IMR-90 (cell line): ENCODE measurements around the gene LPA. TPM values are rescaled to one million over a fixed set of nuclear protein-coding genes. Genes with fewer than 3 reads are reported as not detected.

ENCODE experiments used
- ATAC-seq: fragments of 200-7000 bp; cut with Tn5 transposase; 2 replicates; pipeline ENCODE4 v1.9.1; 2020; ENCODE audit warnings: low read depth, mild to moderate bottlenecking, moderate library complexity
- BruUV-seq: library from RNA; stranded (reverse); fragments of 400-500 nt; replicated peaks from 2 replicates; lab custom pipeline; 2021; lab: Mats Ljungman, UMichigan
- CTCF ChIA-PET: fragments of 300-600 bp; formaldehyde crosslinking; extraction: SDS; loops from one replicate; lab custom pipeline; 2021; ENCODE audit warnings: antibody characterized with exemption; lab: Yijun Ruan, JAX
- POLR2A ChIA-PET: fragments of 300-600 bp; sonication (Branson Sonifier 250); formaldehyde crosslinking; loops from one replicate; lab custom pipeline; 2022; ENCODE audit warnings: antibody characterized with exemption; ENCODE audit not compliant: unreplicated experiment; lab: Charles Lee
- DNase-seq: peaks from one replicate; pipeline ENCODE4 v3.0.0; 2013
- H2AFZ ChIP-seq: replicated peaks from 2 replicates; pipeline ENCODE3; 2013; ENCODE audit warnings: low read length, mild to moderate bottlenecking; ENCODE audit not compliant: poor library complexity
- H2AK5ac ChIP-seq: 2 replicates; pipeline ENCODE4 v1.6.1; 2013; ENCODE audit warnings: low read depth, low read length, inconsistent platforms
- H2AK9ac ChIP-seq: replicated peaks from 2 replicates; pipeline ENCODE3; 2013; ENCODE audit warnings: mild to moderate bottlenecking, low read depth, low read length, moderate library complexity; ENCODE audit not compliant: poor library complexity
- H2BK120ac ChIP-seq: 2 replicates; pipeline ENCODE4 v1.6.1; 2013; ENCODE audit warnings: low read depth, low read length, inconsistent platforms
- H2BK15ac ChIP-seq: 3 replicates; pipeline ENCODE4 v1.6.1; 2013; ENCODE audit warnings: low read depth, low read length, inconsistent platforms
- H2BK20ac ChIP-seq: 2 replicates; pipeline ENCODE4 v1.6.1; 2013; ENCODE audit warnings: low read depth, mild to moderate bottlenecking, inconsistent platforms, low read length, moderate library complexity
- H2BK5ac ChIP-seq: 2 replicates; pipeline ENCODE4 v1.6.1; 2013; ENCODE audit warnings: mild to moderate bottlenecking, low read depth, low read length, inconsistent platforms; ENCODE audit not compliant: poor library complexity, severe bottlenecking
- H3K14ac ChIP-seq: replicated peaks from 2 replicates; pipeline ENCODE4 v1.6.1; 2013; ENCODE audit warnings: low read depth, low read length, inconsistent platforms
- H3K18ac ChIP-seq: 2 replicates; pipeline ENCODE4 v1.6.1; 2013; ENCODE audit warnings: low read depth, low read length, control low read depth
- H3K23ac ChIP-seq: 2 replicates; pipeline ENCODE4 v1.6.1; 2013; ENCODE audit warnings: low read depth, low read length, inconsistent platforms
- H3K27ac ChIP-seq: 2 replicates; pipeline ENCODE4 v1.5.1; 2013; ENCODE audit warnings: mild to moderate bottlenecking, control low read depth, low read length; ENCODE audit not compliant: insufficient read depth
- H3K27me3 ChIP-seq: 2 replicates; pipeline ENCODE4 v1.6.1; 2013; ENCODE audit warnings: low read length; ENCODE audit not compliant: control insufficient read depth, insufficient read depth
- H3K36me3 ChIP-seq: 2 replicates; pipeline ENCODE4 v1.6.1; 2013; ENCODE audit warnings: low read length, mixed read lengths; ENCODE audit not compliant: control insufficient read depth, insufficient read depth
- H3K4ac ChIP-seq: 2 replicates; pipeline ENCODE4 v1.6.1; 2013; ENCODE audit warnings: low read depth, low read length, inconsistent platforms
- H3K4me1 ChIP-seq: 2 replicates; pipeline ENCODE4 v1.6.1; 2013; ENCODE audit warnings: low read length, mixed read lengths; ENCODE audit not compliant: control insufficient read depth, insufficient read depth
- H3K4me2 ChIP-seq: 2 replicates; pipeline ENCODE4 v1.6.1; 2013; ENCODE audit warnings: low read depth, mild to moderate bottlenecking, control low read depth, low read length, moderate library complexity
- H3K4me3 ChIP-seq: 2 replicates; pipeline ENCODE4 v1.5.1; 2013; ENCODE audit warnings: low read depth, mild to moderate bottlenecking, control low read depth, low read length, moderate library complexity; ENCODE audit not compliant: insufficient read depth
- H3K56ac ChIP-seq: 2 replicates; pipeline ENCODE4 v1.6.1; 2013; ENCODE audit warnings: low read length, inconsistent platforms; ENCODE audit not compliant: insufficient read depth; ENCODE audit errors: extremely low read depth
- H3K79me1 ChIP-seq, 2 experiments: 2 replicates each; pipeline ENCODE4 v1.6.1; 2013; ENCODE audit warnings: low read length in 2 of 2, inconsistent platforms in 1 of 2, low read depth in 1 of 2
- H3K9ac ChIP-seq: 2 replicates; pipeline ENCODE4 v1.6.1; 2013; ENCODE audit warnings: low read depth, low read length, control low read depth
- H3K9me1 ChIP-seq: 2 replicates; pipeline ENCODE4 v1.6.1; 2013; ENCODE audit warnings: low read length, inconsistent platforms; ENCODE audit not compliant: insufficient read depth
- H3K9me3 ChIP-seq: 2 replicates; pipeline ENCODE4 v1.6.1; 2013; ENCODE audit warnings: low read length; ENCODE audit not compliant: control insufficient read depth, insufficient read depth
- H4K20me1 ChIP-seq: 2 replicates; pipeline ENCODE4 v1.6.1; 2013; ENCODE audit warnings: low read length, inconsistent platforms; ENCODE audit not compliant: insufficient read depth
- H4K5ac ChIP-seq: 2 replicates; pipeline ENCODE4 v1.6.1; 2013; ENCODE audit warnings: mild to moderate bottlenecking, low read depth, low read length, control low read depth
- H4K8ac ChIP-seq, 2 experiments: 2 replicates each; pipeline ENCODE4 v1.6.1; 2013; ENCODE audit warnings: low read depth in 2 of 2, low read length in 2 of 2, control low read depth in 1 of 2, inconsistent platforms in 1 of 2
- H4K91ac ChIP-seq: 2 replicates; pipeline ENCODE4 v1.6.1; 2013; ENCODE audit warnings: low read depth, low read length, inconsistent platforms; ENCODE audit not compliant: insufficient read depth
- CEBPB ChIP-seq: IDR thresholded peaks from 2 replicates; pipeline ENCODE4 v1.6.1; 2012; ENCODE audit warnings: low read depth, low read length, improper control_type of control experiment
- MAZ ChIP-seq: IDR thresholded peaks from 2 replicates; pipeline ENCODE4 v1.6.1; 2012; ENCODE audit warnings: low read depth, mild to moderate bottlenecking, low read length, improper control_type of control experiment, moderate library complexity, borderline replicate concordance
- NFE2L2 ChIP-seq: fragments of 150-350 bp; IDR thresholded peaks from 2 replicates; pipeline ENCODE4 v1.6.1; 2016; ENCODE audit warnings: low read depth, mild to moderate bottlenecking, low read length
- SMC3 ChIP-seq: fragments of 150-350 bp; IDR thresholded peaks from 2 replicates; pipeline ENCODE4 v1.6.1; 2016; ENCODE audit warnings: low read depth, mild to moderate bottlenecking, antibody characterized with exemption, low read length, moderate library complexity
- WGBS, 2 experiments: methylation state at CpG; one replicate each; pipeline versions ENCODE4 v1.1.5 to v1.1.7; 2013; ENCODE audit warnings: missing lambda C conversion rate in 2 of 2; ENCODE audit not compliant: insufficient read length in 1 of 2; ENCODE audit errors: extremely low coverage in 2 of 2; 5-methylcytosine and 5-hydroxymethylcytosine counted together
- dilution Hi-C: fragments of 300-500 bp; cut with HindIII; formaldehyde crosslinking; loops from one replicate; pipeline ENCODE4 v1.14.3; 2018; ENCODE audit warnings: low sequenced_read_pairs; ENCODE audit not compliant: unreplicated experiment
- in situ Hi-C: fragments of 300-500 bp; cut with MboI; formaldehyde crosslinking; loops from 3 replicates; pipeline ENCODE4 v1.14.3; 2019; ENCODE audit warnings: low sequenced_read_pairs, inconsistent platforms, mixed read lengths
- intact Hi-C: fragments of 100-400 bp; cut with micrococcal nuclease; formaldehyde crosslinking; loops from 2 replicates; pipeline ENCODE4 v1.10.0; 2022
- polyA plus RNA-seq, 3 experiments: library from polyadenylated mRNA; depleted of rRNA; stranded (reverse); fragments of >200 nt; gene quantifications; 2 replicates each; pipeline ENCODE4 v1.2.3, GENCODE V29; 2012; ENCODE audit warnings: low replicate concordance in 1 of 3
- total RNA-seq: library from RNA; depleted of rRNA; stranded (reverse); fragments of >200 nt; gene quantifications from 2 replicates; pipeline ENCODE4 v1.2.3, GENCODE V29; 2012
- TF ChIP-seq, protein P1 (sequence below): fragments of 150-350 bp; IDR thresholded peaks from 2 replicates; pipeline ENCODE4 v1.6.1; 2017; ENCODE audit warnings: mild to moderate bottlenecking, antibody characterized with exemption, low read length, low read depth
- TF ChIP-seq, protein P2 (sequence below): fragments of 150-350 bp; IDR thresholded peaks from 2 replicates; pipeline ENCODE4 v1.6.1; 2016; ENCODE audit warnings: low read depth, mild to moderate bottlenecking, low read length, moderate library complexity, borderline replicate concordance

LPA gene
- total and polyA plus RNA-seq, 2 of the 4 experiments (the other 2 are of a cell fraction) = not detected

DNA sequence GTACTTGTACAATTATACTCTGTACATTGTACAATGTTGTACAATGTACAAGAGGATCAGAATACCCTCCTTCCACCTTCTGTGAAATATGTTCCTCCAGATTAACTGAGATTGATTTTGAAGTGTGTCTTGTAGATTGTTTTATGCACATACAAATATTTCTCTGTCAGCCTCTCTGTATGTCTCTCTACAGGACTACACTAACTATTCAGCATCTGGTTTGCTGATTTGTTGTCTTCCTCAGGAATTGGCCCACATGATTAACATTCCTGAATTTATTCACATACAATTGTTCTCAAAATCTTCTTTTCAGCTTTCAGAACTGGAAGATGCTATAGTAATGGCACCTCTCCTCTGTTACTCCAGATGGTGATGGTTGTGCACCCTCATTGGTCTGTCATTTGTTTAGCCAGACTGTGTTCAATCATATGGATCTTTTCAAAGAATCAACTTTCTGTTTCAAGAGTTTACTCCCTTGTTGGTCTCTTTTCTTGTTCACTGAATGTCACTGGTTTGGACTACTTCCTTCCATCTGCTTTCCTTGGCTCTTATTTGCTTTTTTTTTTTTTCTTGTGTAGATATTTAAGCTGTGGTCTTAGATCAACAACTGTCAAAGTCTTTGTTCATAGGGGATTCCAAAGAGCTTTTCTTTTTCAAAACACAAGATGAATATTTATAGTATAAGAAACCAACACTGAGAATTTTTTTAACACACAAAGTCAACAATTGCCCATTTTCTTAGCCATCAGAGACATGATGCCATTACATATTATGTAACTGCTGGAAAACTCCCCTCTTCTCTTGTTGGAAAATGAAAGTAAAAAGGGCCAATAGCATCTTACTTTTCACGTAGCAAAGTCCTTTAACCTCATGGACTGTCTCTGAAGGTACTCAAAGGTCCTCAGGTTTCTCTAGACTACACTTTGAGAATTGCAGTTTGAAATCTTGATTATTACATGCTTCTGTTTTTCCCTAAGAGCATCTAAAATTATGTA lies 67.9 kb downstream of the LPA start:
- Histone ChIP-seq H3K18ac (no peak overlapping the region), H2AFZ (no peak overlapping the region), H3K9ac (no peak overlapping the region), H3K9me1 (no peaks in the 10 kb centered on the region), H3K4me3 (no peak overlapping the region), H3K23ac (no peak overlapping the region), H4K5ac (no peak overlapping the region), H3K9me3 (peaks cover 19% of the 10 kb centered on the region), H3K36me3 (no peaks in the 10 kb centered on the region), H2BK20ac (no peak overlapping the region), H2AK5ac (no peak overlapping the region), H4K20me1 (no peaks in the 10 kb centered on the region), H3K14ac (no peak overlapping the region), H2BK120ac (no peak overlapping the region), H3K4me1 (no peaks in the 10 kb centered on the region), H2AK9ac (no peak overlapping the region), H3K56ac (no peak overlapping the region), H2BK5ac (no peak overlapping the region), H2BK15ac (no peak overlapping the region), H3K27me3 (no peaks in the 10 kb centered on the region), H3K79me1 (no peaks in the 10 kb centered on the region), H3K4me2 (no peak overlapping the region), H3K4ac (no peak overlapping the region), H4K8ac (no peak overlapping the region), H3K27ac (no peak overlapping the region), H4K91ac (no peak overlapping the region)
- no TSS peak for BruUV-seq
- ChIA-PET POLR2A (no interaction called here), CTCF (no interaction called here)
- TF ChIP-seq NFE2L2 (no peak), SMC3 (no peak), CEBPB (no peak), MAZ (no peak)
- TF ChIP-seq, protein P1, sequence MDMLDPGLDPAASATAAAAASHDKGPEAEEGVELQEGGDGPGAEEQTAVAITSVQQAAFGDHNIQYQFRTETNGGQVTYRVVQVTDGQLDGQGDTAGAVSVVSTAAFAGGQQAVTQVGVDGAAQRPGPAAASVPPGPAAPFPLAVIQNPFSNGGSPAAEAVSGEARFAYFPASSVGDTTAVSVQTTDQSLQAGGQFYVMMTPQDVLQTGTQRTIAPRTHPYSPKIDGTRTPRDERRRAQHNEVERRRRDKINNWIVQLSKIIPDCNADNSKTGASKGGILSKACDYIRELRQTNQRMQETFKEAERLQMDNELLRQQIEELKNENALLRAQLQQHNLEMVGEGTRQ = no peak
- TF ChIP-seq, protein P2, sequence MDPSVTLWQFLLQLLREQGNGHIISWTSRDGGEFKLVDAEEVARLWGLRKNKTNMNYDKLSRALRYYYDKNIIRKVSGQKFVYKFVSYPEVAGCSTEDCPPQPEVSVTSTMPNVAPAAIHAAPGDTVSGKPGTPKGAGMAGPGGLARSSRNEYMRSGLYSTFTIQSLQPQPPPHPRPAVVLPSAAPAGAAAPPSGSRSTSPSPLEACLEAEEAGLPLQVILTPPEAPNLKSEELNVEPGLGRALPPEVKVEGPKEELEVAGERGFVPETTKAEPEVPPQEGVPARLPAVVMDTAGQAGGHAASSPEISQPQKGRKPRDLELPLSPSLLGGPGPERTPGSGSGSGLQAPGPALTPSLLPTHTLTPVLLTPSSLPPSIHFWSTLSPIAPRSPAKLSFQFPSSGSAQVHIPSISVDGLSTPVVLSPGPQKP = no peak
- intact Hi-C loops (no loop called here), in situ Hi-C loops (no loop called here), dilution Hi-C loops (no loop called here)
- DNase-seq = no peak
- ATAC-seq = no peak
- no CpG with 5 or more reads among the region's 1 CpG for WGBS, 2 experiments
